GM21360 (cell line): ENCODE measurements around the gene TFPI2.

Experiments used
- ATAC-seq: cut with Tn5 transposase; IDR thresholded peaks from one replicate; pipeline ENCODE4 v1.9.1; 2021; ENCODE audit warnings: mild to moderate bottlenecking, moderate library complexity; ENCODE audit not compliant: unreplicated experiment

TFPI2 gene

DNA sequence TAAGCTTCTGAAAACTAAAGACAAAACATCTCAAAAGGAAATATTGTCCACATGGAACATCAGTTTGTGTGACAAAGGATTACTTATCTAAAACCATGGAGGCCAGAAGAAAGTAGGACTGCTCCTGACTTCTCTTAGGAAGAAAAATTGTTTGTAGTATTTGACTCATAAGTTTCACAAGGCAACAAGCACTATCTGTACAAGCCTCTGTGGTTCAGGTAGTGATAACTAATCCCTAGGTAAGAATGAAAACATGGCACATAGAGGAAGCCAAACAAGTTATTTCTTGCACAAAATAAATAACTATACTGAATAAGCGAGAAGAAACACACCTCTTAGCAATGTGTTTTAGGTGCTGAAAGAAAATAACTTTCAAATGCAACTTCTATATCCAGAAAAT is 30.3 kb downstream of the TFPI2 start:
- no peak for ATAC-seq

DNA sequence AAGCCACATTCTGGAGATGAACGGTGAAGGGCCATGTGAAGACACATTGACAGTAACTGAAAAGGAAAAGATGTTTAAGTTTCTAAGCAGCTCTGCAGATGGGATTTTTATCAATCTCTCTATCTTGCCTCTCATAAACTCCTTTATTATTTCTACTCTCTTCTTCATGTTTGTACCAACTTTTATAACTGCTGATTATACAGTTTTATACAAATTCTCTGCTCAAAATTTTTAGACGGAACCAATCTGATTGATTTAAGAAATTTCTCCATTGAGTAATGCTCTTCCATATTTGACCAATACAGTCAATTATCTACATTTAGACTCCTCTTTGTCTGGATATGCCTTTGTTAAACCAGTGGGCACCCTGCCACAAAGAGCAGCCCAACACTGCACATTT is 31.7 kb downstream of the TFPI2 start:
- no peak for ATAC-seq

DNA sequence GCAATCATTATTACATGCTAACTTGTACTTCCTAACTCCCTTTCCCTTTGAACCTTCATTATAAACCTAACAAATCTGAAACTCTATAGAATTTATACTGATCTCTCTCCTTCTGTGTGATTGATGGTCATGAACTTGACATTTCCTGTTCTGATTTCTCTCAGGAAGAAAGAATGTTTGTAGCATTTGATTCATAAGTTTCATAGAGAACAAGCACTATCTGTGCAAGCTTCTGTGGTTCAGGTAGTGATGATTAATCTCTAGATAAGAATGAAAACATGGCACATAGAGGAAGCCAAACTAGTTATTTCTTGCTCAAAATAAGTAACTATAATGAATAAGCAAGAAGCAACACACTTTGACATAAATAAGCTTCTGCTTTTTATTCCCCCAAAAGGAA is 34.2 kb downstream of the TFPI2 start:
- no peak for ATAC-seq

DNA sequence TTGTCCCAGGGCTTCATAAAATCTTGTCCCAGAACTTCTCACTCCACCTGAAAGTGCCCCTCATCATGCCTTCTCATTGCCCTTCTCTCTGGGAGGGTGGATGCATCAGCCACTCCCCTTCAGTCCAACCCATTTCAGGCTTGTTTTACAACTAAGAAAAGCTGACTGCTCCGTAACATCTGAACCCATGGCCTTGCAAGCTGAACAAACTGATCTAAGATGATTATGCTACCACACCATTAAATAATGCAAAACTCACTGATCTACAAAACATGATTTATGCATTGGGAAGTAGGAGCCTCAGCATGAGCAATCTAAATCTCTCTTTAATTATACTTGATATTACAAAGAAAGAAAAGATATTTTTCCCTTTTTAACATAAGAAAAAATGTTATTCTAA is 34.8 kb downstream of the TFPI2 start:
- no peak for ATAC-seq

DNA sequence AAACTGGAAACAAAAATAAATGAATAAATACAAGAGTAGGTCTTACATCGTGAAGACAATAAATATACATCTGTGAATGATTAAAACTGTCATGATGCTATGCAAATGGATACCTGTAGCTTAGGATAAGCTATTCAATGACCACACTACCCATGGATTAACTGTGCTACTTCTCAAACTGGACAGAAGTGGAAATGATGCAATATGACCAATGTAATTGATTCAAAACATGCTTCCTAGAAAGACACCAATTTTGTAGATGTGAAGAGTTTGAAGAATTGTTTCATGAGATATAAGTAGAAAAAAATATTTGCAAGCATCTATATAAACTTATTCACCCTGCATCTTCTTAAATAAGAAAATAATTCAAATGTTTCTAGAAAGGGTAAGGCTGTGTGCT is 36.1 kb downstream of the TFPI2 start:
- no peak for ATAC-seq

DNA sequence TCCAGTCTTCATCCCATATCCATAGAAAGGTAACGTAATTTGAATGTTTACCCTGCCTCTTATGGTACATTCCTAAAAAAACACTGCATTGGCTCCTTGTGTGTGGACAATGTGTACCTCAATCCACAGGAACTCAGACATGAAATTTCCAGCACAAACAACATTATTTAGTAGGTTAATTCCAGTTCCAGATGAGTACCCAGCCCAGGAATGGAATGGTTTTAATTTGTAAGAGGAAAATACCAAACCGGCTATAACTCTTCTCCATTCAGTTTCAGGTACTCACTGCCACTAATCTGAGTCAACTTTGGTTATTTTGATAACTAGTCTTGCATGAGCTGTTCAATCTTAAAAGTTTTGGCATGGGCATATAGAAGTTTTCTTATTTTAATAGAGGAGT is 39.0 kb downstream of the TFPI2 start:
- no peak for ATAC-seq

DNA sequence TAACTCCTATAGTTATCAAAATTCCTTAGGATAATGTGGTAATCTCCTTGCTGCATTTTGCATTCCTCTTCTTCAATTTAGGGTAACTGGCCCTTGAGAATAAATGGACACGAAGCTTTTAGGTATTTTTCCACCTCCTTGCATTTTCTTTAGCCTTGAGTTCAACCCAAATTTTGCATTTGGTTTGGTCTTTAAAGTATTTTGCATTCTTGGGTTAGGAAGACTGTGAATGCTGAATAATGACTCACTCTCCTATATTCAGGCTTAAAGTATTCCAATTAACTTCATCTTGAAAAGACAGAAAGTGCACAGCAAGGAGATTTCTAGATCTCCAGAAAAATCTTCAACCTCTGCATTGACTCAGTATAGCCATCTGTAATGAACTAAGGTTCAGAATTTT is 47.3 kb downstream of the TFPI2 start:
- no peak for ATAC-seq

DNA sequence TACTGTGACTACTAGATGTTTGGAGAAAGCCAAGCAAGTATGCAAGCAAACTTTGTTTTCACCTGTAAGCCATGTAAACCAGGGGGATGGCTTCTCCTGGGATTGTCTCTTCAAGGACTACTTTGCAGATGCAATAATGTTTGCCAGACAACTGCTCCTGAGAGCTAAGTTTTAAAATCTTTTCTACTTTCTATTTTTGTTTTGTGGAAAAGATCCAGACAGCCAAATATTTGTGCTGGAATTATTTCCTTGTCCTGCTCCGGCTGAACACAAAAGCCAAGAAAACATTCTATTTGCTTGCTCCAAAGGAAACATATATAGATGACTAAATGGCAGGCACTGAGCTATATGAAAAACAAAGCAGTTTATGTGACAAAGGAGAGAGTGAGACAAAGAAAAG is 51.6 kb downstream of the TFPI2 start:
- no peak for ATAC-seq

DNA sequence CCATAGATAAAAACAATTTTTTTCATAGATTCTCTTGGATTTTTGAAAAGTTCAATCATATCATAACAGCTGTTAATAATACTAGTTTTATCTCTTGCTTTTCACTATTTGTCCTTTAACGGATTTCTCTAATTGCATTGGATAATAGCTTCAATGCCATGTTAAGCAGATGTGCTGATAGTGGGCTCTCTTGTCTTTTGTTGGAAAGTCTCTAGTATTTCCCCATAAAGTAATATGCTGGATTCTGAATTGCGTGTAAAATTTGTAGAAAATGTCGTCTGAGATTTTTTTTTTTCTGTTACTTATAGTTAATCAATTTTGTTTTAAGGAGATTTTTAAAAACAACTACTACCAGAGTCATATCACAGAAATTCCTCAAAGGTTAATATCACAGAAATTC is 53.3 kb downstream of the TFPI2 start:
- ATAC-seq, result no peak

DNA sequence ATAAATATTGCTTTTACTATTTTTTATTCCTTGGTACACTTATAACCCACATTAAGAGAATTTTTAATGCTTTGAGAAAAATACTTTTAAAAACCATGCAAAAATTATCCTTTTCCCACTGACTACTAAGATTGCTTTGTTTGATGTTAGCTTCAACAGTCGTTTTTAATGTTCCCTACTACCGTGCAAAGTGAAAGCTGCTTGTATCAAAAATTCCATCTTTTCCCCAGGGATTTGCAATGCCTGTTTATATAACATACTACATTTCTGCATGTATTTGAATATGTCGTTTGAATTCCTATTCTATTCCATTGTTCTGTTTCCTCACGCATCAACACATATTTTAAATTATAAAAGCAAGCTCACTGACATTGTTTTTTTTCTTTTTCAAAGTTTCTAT is 54.4 kb downstream of the TFPI2 start:
- no peak for ATAC-seq

DNA sequence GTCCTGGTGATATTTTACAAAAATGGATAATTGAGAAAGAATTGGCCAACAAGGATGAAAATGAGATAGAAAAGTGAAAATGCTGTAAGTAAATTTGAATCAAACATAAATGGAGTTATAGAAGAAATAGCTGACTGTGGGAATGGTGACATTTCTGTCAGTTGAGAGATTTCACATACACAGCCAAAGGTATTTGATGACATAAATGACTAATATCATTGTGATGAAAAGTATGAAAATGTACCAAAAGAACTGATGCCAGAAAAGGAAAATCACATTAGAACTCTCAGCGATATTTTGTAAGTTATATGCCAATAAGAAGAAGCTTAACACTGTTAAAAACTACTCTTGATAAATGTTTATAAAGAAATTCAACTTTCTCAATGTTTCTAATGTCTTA is 54.9 kb downstream of the TFPI2 start:
- ATAC-seq, result no peak
